IPS-20b (cell line): ENCODE results near the gene EME1.

ENCODE experiments used
- H3K27ac ChIP-seq: one replicate; pipeline ENCODE4 v1.5.1; 2013; ENCODE audit warnings: low read length
- H3K27me3 ChIP-seq: 2 replicates; pipeline ENCODE4 v1.6.1; 2013; ENCODE audit warnings: mild to moderate bottlenecking, low read length, inconsistent platforms; ENCODE audit not compliant: insufficient read depth
- H3K36me3 ChIP-seq: 2 replicates; pipeline ENCODE4 v1.6.1; 2013; ENCODE audit warnings: low read depth, mild to moderate bottlenecking, inconsistent platforms, low read length, moderate library complexity; ENCODE audit not compliant: insufficient read depth
- H3K4me1 ChIP-seq: 2 replicates; pipeline ENCODE4 v1.6.1; 2013; ENCODE audit warnings: mild to moderate bottlenecking, control low read depth, inconsistent platforms, low read length, moderate library complexity; ENCODE audit not compliant: insufficient read depth
- H3K4me3 ChIP-seq: 2 replicates; pipeline ENCODE4 v1.5.1; 2013; ENCODE audit warnings: mild to moderate bottlenecking, low read length, inconsistent platforms
- H3K9ac ChIP-seq: 2 replicates; pipeline ENCODE4 v1.6.1; 2013; ENCODE audit warnings: low read depth, mild to moderate bottlenecking, inconsistent platforms, low read length, moderate library complexity
- H3K9me3 ChIP-seq: 2 replicates; pipeline ENCODE4 v1.6.1; 2013; ENCODE audit warnings: mild to moderate bottlenecking, low read depth, low read length, inconsistent platforms; ENCODE audit not compliant: insufficient read depth

The EME1 gene

GRCh38 chr17:50359998-50360461, 13.0 kb upstream of the EME1 start:
- no peaks in the 10 kb centered on the region for H3K27me3 ChIP-seq
- H3K4me1 ChIP-seq: peaks cover 17% of the 10 kb centered on the region
- H3K36me3 ChIP-seq: peaks cover 56% of the 10 kb centered on the region
- no peak overlapping the region for H3K9ac ChIP-seq
- no peak overlapping the region for H3K4me3 ChIP-seq
- H3K9me3 ChIP-seq: no peaks in the 10 kb centered on the region
- no peak overlapping the region for H3K27ac ChIP-seq

- H3K36me3 ChIP-seq: peaks cover 56% of the 10 kb centered on the region
Observed at GRCh38 chr17:50360486-50361115, 12.4 kb upstream of the EME1 start.

GRCh38 chr17:50361561-50362480, 11.2 kb upstream of the EME1 start:
- no peak overlapping the region for H3K27ac ChIP-seq

More at GRCh38 chr17:50360486-50361115, 12.4 kb upstream of the EME1 start:
- Histone ChIP-seq H3K27me3 (no peaks in the 10 kb centered on the region), H3K4me1 (peaks cover 22% of the 10 kb centered on the region), H3K27ac (no peak overlapping the region), H3K9me3 (no peaks in the 10 kb centered on the region), H3K4me3 (no peak overlapping the region), H3K9ac (no peak overlapping the region)

GRCh38 chr17:50362661-50363060, 10.4 kb upstream of the EME1 start:
- Histone ChIP-seq H3K4me3 (no peak overlapping the region), H3K36me3 (peaks cover 58% of the 10 kb centered on the region), H3K4me1 (peaks cover 22% of the 10 kb centered on the region), H3K9ac (no peak overlapping the region), H3K9me3 (no peaks in the 10 kb centered on the region), H3K27me3 (no peaks in the 10 kb centered on the region), H3K27ac (no peak overlapping the region)

More at GRCh38 chr17:50361561-50362480, 11.2 kb upstream of the EME1 start:
- no peaks in the 10 kb centered on the region for H3K27me3 ChIP-seq
- no peak overlapping the region for H3K9ac ChIP-seq
- no peaks in the 10 kb centered on the region for H3K9me3 ChIP-seq
- peaks cover 56% of the 10 kb centered on the region for H3K36me3 ChIP-seq
- H3K4me3 ChIP-seq: no peak overlapping the region
- H3K4me1 ChIP-seq: peaks cover 22% of the 10 kb centered on the region

- Histone ChIP-seq H3K27ac (no peak overlapping the region), H3K9ac (peak overlapping the region; percentile 29; the same call in 1 of the 2 replicates), H3K4me1 (peaks cover 22% of the 10 kb centered on the region), H3K36me3 (peaks cover 58% of the 10 kb centered on the region), H3K9me3 (no peaks in the 10 kb centered on the region), H3K4me3 (no peak overlapping the region; the same call in 1 of the 2 replicates), H3K27me3 (no peaks in the 10 kb centered on the region)
Observed at GRCh38 chr17:50363217-50364060, 9.6 kb upstream of the EME1 start.

GRCh38 chr17:50364061-50364458, 9.0 kb upstream of the EME1 start:
- Histone ChIP-seq H3K4me1 (peaks cover 22% of the 10 kb centered on the region), H3K27me3 (no peaks in the 10 kb centered on the region), H3K27ac (no peak overlapping the region), H3K4me3 (no peak overlapping the region), H3K9me3 (no peaks in the 10 kb centered on the region), H3K36me3 (peaks cover 58% of the 10 kb centered on the region), H3K9ac (no peak overlapping the region)

GRCh38 chr17:50364715-50365114, 8.3 kb upstream of the EME1 start:
- Histone ChIP-seq H3K9me3 (no peaks in the 10 kb centered on the region), H3K9ac (no peak overlapping the region), H3K27ac (no peak overlapping the region), H3K36me3 (peaks cover 58% of the 10 kb centered on the region), H3K4me3 (no peak overlapping the region), H3K4me1 (peaks cover 22% of the 10 kb centered on the region), H3K27me3 (no peaks in the 10 kb centered on the region)

- no peak overlapping the region for H3K27ac ChIP-seq
- H3K9ac ChIP-seq: no peak overlapping the region
- peaks cover 58% of the 10 kb centered on the region for H3K36me3 ChIP-seq
- H3K27me3 ChIP-seq: no peaks in the 10 kb centered on the region
- H3K9me3 ChIP-seq: no peaks in the 10 kb centered on the region
- H3K4me1 ChIP-seq: peaks cover 22% of the 10 kb centered on the region
- H3K4me3 ChIP-seq: no peak overlapping the region
Observed at GRCh38 chr17:50365165-50365564, 7.9 kb upstream of the EME1 start.

GRCh38 chr17:50365649-50366393, 7.2 kb upstream of the EME1 start:
- Histone ChIP-seq H3K4me1 (peaks cover 22% of the 10 kb centered on the region), H3K4me3 (no peak overlapping the region), H3K36me3 (peaks cover 59% of the 10 kb centered on the region), H3K9me3 (no peaks in the 10 kb centered on the region), H3K27ac (no peak overlapping the region), H3K9ac (no peak overlapping the region), H3K27me3 (no peaks in the 10 kb centered on the region)

GRCh38 chr17:50367401-50367800, 5.6 kb upstream of the EME1 start:
- no peaks in the 10 kb centered on the region for H3K27me3 ChIP-seq
- no peak overlapping the region for H3K27ac ChIP-seq
- no peak overlapping the region for H3K9ac ChIP-seq
- H3K4me1 ChIP-seq: peaks cover 24% of the 10 kb centered on the region
- peaks cover 61% of the 10 kb centered on the region for H3K36me3 ChIP-seq
- H3K9me3 ChIP-seq: no peaks in the 10 kb centered on the region
- H3K4me3 ChIP-seq: no peak overlapping the region

GRCh38 chr17:50370052-50370451, 3.0 kb upstream of the EME1 start:
- H3K27ac ChIP-seq: no peak overlapping the region
- no peaks in the 10 kb centered on the region for H3K9me3 ChIP-seq
- H3K36me3 ChIP-seq: peaks cover 67% of the 10 kb centered on the region
- H3K4me3 ChIP-seq: no peak overlapping the region
- no peaks in the 10 kb centered on the region for H3K27me3 ChIP-seq
- peaks cover 10% of the 10 kb centered on the region; the same call in 1 of the 2 replicates for H3K4me1 ChIP-seq
- no peak overlapping the region for H3K9ac ChIP-seq
